IMR-90 (cell line): Measurements from ENCODE around the gene CRACDL. TPM values are rescaled to one million over a fixed set of nuclear protein-coding genes. Genes with fewer than 3 reads are reported as not detected.

Experiments
- ATAC-seq: fragments of 200-7000 bp; cut with Tn5 transposase; 2 replicates; pipeline ENCODE4 v1.9.1; 2020; ENCODE audit warnings: low read depth, mild to moderate bottlenecking, moderate library complexity
- BruUV-seq: library from RNA; stranded (reverse); fragments of 400-500 nt; replicated peaks from 2 replicates; lab custom pipeline; 2021; lab: Mats Ljungman, UMichigan
- CTCF ChIA-PET: fragments of 300-600 bp; formaldehyde crosslinking; extraction: SDS; loops from one replicate; lab custom pipeline; 2021; ENCODE audit warnings: antibody characterized with exemption; lab: Yijun Ruan, JAX
- POLR2A ChIA-PET: fragments of 300-600 bp; sonication (Branson Sonifier 250); formaldehyde crosslinking; loops from one replicate; lab custom pipeline; 2022; ENCODE audit warnings: antibody characterized with exemption; ENCODE audit not compliant: unreplicated experiment; lab: Charles Lee
- DNase-seq: peaks from one replicate; pipeline ENCODE4 v3.0.0; 2013
- H2AFZ ChIP-seq: replicated peaks from 2 replicates; pipeline ENCODE3; 2013; ENCODE audit warnings: low read length, mild to moderate bottlenecking; ENCODE audit not compliant: poor library complexity
- H2AK5ac ChIP-seq: 2 replicates; pipeline ENCODE4 v1.6.1; 2013; ENCODE audit warnings: low read depth, low read length, inconsistent platforms
- H2AK9ac ChIP-seq: replicated peaks from 2 replicates; pipeline ENCODE3; 2013; ENCODE audit warnings: mild to moderate bottlenecking, low read depth, low read length, moderate library complexity; ENCODE audit not compliant: poor library complexity
- H2BK120ac ChIP-seq: 2 replicates; pipeline ENCODE4 v1.6.1; 2013; ENCODE audit warnings: low read depth, low read length, inconsistent platforms
- H2BK15ac ChIP-seq: 3 replicates; pipeline ENCODE4 v1.6.1; 2013; ENCODE audit warnings: low read depth, low read length, inconsistent platforms
- H2BK20ac ChIP-seq: 2 replicates; pipeline ENCODE4 v1.6.1; 2013; ENCODE audit warnings: low read depth, mild to moderate bottlenecking, inconsistent platforms, low read length, moderate library complexity
- H2BK5ac ChIP-seq: 2 replicates; pipeline ENCODE4 v1.6.1; 2013; ENCODE audit warnings: mild to moderate bottlenecking, low read depth, low read length, inconsistent platforms; ENCODE audit not compliant: poor library complexity, severe bottlenecking
- H3K14ac ChIP-seq: replicated peaks from 2 replicates; pipeline ENCODE4 v1.6.1; 2013; ENCODE audit warnings: low read depth, low read length, inconsistent platforms
- H3K18ac ChIP-seq: 2 replicates; pipeline ENCODE4 v1.6.1; 2013; ENCODE audit warnings: low read depth, low read length, control low read depth
- H3K23ac ChIP-seq: 2 replicates; pipeline ENCODE4 v1.6.1; 2013; ENCODE audit warnings: low read depth, low read length, inconsistent platforms
- H3K27ac ChIP-seq: 2 replicates; pipeline ENCODE4 v1.5.1; 2013; ENCODE audit warnings: mild to moderate bottlenecking, control low read depth, low read length; ENCODE audit not compliant: insufficient read depth
- H3K27me3 ChIP-seq: 2 replicates; pipeline ENCODE4 v1.6.1; 2013; ENCODE audit warnings: low read length; ENCODE audit not compliant: control insufficient read depth, insufficient read depth
- H3K36me3 ChIP-seq: 2 replicates; pipeline ENCODE4 v1.6.1; 2013; ENCODE audit warnings: low read length, mixed read lengths; ENCODE audit not compliant: control insufficient read depth, insufficient read depth
- H3K4ac ChIP-seq: 2 replicates; pipeline ENCODE4 v1.6.1; 2013; ENCODE audit warnings: low read depth, low read length, inconsistent platforms
- H3K4me1 ChIP-seq: 2 replicates; pipeline ENCODE4 v1.6.1; 2013; ENCODE audit warnings: low read length, mixed read lengths; ENCODE audit not compliant: control insufficient read depth, insufficient read depth
- H3K4me2 ChIP-seq: 2 replicates; pipeline ENCODE4 v1.6.1; 2013; ENCODE audit warnings: low read depth, mild to moderate bottlenecking, control low read depth, low read length, moderate library complexity
- H3K4me3 ChIP-seq: 2 replicates; pipeline ENCODE4 v1.5.1; 2013; ENCODE audit warnings: low read depth, mild to moderate bottlenecking, control low read depth, low read length, moderate library complexity; ENCODE audit not compliant: insufficient read depth
- H3K56ac ChIP-seq: 2 replicates; pipeline ENCODE4 v1.6.1; 2013; ENCODE audit warnings: low read length, inconsistent platforms; ENCODE audit not compliant: insufficient read depth; ENCODE audit errors: extremely low read depth
- H3K79me1 ChIP-seq, 2 experiments: 2 replicates each; pipeline ENCODE4 v1.6.1; 2013; ENCODE audit warnings: low read length in 2 of 2, inconsistent platforms in 1 of 2, low read depth in 1 of 2
- H3K9ac ChIP-seq: 2 replicates; pipeline ENCODE4 v1.6.1; 2013; ENCODE audit warnings: low read depth, low read length, control low read depth
- H3K9me1 ChIP-seq: 2 replicates; pipeline ENCODE4 v1.6.1; 2013; ENCODE audit warnings: low read length, inconsistent platforms; ENCODE audit not compliant: insufficient read depth
- H3K9me3 ChIP-seq: 2 replicates; pipeline ENCODE4 v1.6.1; 2013; ENCODE audit warnings: low read length; ENCODE audit not compliant: control insufficient read depth, insufficient read depth
- H4K20me1 ChIP-seq: 2 replicates; pipeline ENCODE4 v1.6.1; 2013; ENCODE audit warnings: low read length, inconsistent platforms; ENCODE audit not compliant: insufficient read depth
- H4K5ac ChIP-seq: 2 replicates; pipeline ENCODE4 v1.6.1; 2013; ENCODE audit warnings: mild to moderate bottlenecking, low read depth, low read length, control low read depth
- H4K8ac ChIP-seq, 2 experiments: 2 replicates each; pipeline ENCODE4 v1.6.1; 2013; ENCODE audit warnings: low read depth in 2 of 2, low read length in 2 of 2, control low read depth in 1 of 2, inconsistent platforms in 1 of 2
- H4K91ac ChIP-seq: 2 replicates; pipeline ENCODE4 v1.6.1; 2013; ENCODE audit warnings: low read depth, low read length, inconsistent platforms; ENCODE audit not compliant: insufficient read depth
- BHLHE40 ChIP-seq: fragments of 150-350 bp; IDR thresholded peaks from 2 replicates; pipeline ENCODE4 v1.6.1; 2016; ENCODE audit warnings: mild to moderate bottlenecking, low read depth, low read length
- CEBPB ChIP-seq: IDR thresholded peaks from 2 replicates; pipeline ENCODE4 v1.6.1; 2012; ENCODE audit warnings: low read depth, low read length, improper control_type of control experiment
- CHD1 ChIP-seq: IDR thresholded peaks from 2 replicates; pipeline ENCODE4 v1.6.1; 2012; ENCODE audit warnings: low read depth, low read length, improper control_type of control experiment
- CTCF ChIP-seq: conservative IDR thresholded peaks from 2 replicates; pipeline ENCODE4 v1.5.1; 2012; ENCODE audit warnings: mild to moderate bottlenecking, low read depth, low read length, improper control_type of control experiment
- FOS ChIP-seq: fragments of 150-350 bp; IDR thresholded peaks from 2 replicates; pipeline ENCODE4 v1.6.1; 2016; ENCODE audit warnings: low read depth, low read length
- MAFK ChIP-seq: IDR thresholded peaks from 2 replicates; pipeline ENCODE4 v1.6.1; 2012; ENCODE audit warnings: low read depth, low read length, improper control_type of control experiment
- MAZ ChIP-seq: IDR thresholded peaks from 2 replicates; pipeline ENCODE4 v1.6.1; 2012; ENCODE audit warnings: low read depth, mild to moderate bottlenecking, low read length, improper control_type of control experiment, moderate library complexity, borderline replicate concordance
- MXI1 ChIP-seq: IDR thresholded peaks from 2 replicates; pipeline ENCODE4 v1.6.1; 2012; ENCODE audit warnings: low read depth, mild to moderate bottlenecking, low read length, moderate library complexity, borderline replicate concordance
- POLR2A ChIP-seq: IDR thresholded peaks from 2 replicates; pipeline ENCODE4 v1.6.1; 2012; ENCODE audit warnings: mild to moderate bottlenecking, low read depth, low read length
- RAD21 ChIP-seq: IDR thresholded peaks from 2 replicates; pipeline ENCODE4 v1.6.1; 2012; ENCODE audit warnings: low read length, improper control_type of control experiment
- RFX5 ChIP-seq: IDR thresholded peaks from 2 replicates; pipeline ENCODE4 v1.8.0; 2012; ENCODE audit warnings: low read depth, mild to moderate bottlenecking, low read length, moderate library complexity
- SMC3 ChIP-seq: fragments of 150-350 bp; IDR thresholded peaks from 2 replicates; pipeline ENCODE4 v1.6.1; 2016; ENCODE audit warnings: low read depth, mild to moderate bottlenecking, antibody characterized with exemption, low read length, moderate library complexity
- USF2 ChIP-seq: fragments of 150-350 bp; IDR thresholded peaks from 2 replicates; pipeline ENCODE4 v1.6.1; 2017; ENCODE audit warnings: mild to moderate bottlenecking, antibody characterized with exemption, low read length, low read depth
- WGBS, 2 experiments: methylation state at CpG; one replicate each; pipeline versions ENCODE4 v1.1.5 to v1.1.7; 2013; ENCODE audit warnings: missing lambda C conversion rate in 2 of 2; ENCODE audit not compliant: insufficient read length in 1 of 2; ENCODE audit errors: extremely low coverage in 2 of 2; 5-methylcytosine and 5-hydroxymethylcytosine counted together
- dilution Hi-C: fragments of 300-500 bp; cut with HindIII; formaldehyde crosslinking; loops from one replicate; pipeline ENCODE4 v1.14.3; 2018; ENCODE audit warnings: low sequenced_read_pairs; ENCODE audit not compliant: unreplicated experiment
- in situ Hi-C: fragments of 300-500 bp; cut with MboI; formaldehyde crosslinking; loops from 3 replicates; pipeline ENCODE4 v1.14.3; 2019; ENCODE audit warnings: low sequenced_read_pairs, inconsistent platforms, mixed read lengths
- intact Hi-C: fragments of 100-400 bp; cut with micrococcal nuclease; formaldehyde crosslinking; loops from 2 replicates; pipeline ENCODE4 v1.10.0; 2022
- polyA plus RNA-seq, 3 experiments: library from polyadenylated mRNA; depleted of rRNA; stranded (reverse); fragments of >200 nt; gene quantifications; 2 replicates each; pipeline ENCODE4 v1.2.3, GENCODE V29; 2012; ENCODE audit warnings: low replicate concordance in 1 of 3
- total RNA-seq: library from RNA; depleted of rRNA; stranded (reverse); fragments of >200 nt; gene quantifications from 2 replicates; pipeline ENCODE4 v1.2.3, GENCODE V29; 2012

CRACDL gene
- total and polyA plus RNA-seq, 2 of the 4 experiments (the other 2 are of a cell fraction) = not detected

- ATAC-seq = no peak
- no peaks in the 10 kb centered on the region; the same call in 1 of the 2 replicates for H3K27me3 ChIP-seq
- 0 out of 2 replicates have a peak, but pooled peaks cover 4% of the 10 kb centered on the region for H3K9me3 ChIP-seq
- no peak overlapping the region for H3K27ac ChIP-seq
- H3K79me1 ChIP-seq = no peaks in the 10 kb centered on the region
- H3K9me1 ChIP-seq = no peaks in the 10 kb centered on the region
- no peaks in the 10 kb centered on the region; the same call in 1 of the 2 replicates for H4K20me1 ChIP-seq
- H2BK15ac ChIP-seq = no peak overlapping the region
- TF ChIP-seq FOS (no peak), BHLHE40 (no peak), RFX5 (no peak), POLR2A (no peak), CEBPB (no peak), SMC3 (no peak), MAZ (no peak), MAFK (no peak), MXI1 (no peak), CTCF (no peak), USF2 (no peak), RAD21 (no peak), CHD1 (no peak)
- dilution Hi-C loops = no loop called here
- H3K4ac ChIP-seq = no peak overlapping the region
- H3K9ac ChIP-seq = no peak overlapping the region
- no peak overlapping the region for H2BK20ac ChIP-seq
- H2AFZ ChIP-seq = no peak overlapping the region
- no peak overlapping the region for H4K91ac ChIP-seq
- H3K18ac ChIP-seq = no peak overlapping the region
- H4K8ac ChIP-seq = no peak overlapping the region
- no peak overlapping the region for H3K56ac ChIP-seq
- no CpG with 5 or more reads among the region's 2 CpGs for WGBS, 2 experiments
- H3K23ac ChIP-seq = no peak overlapping the region
- BruUV-seq = no TSS peak
- ChIA-PET POLR2A (no interaction called here), CTCF (no interaction called here)
- no peak for DNase-seq
- H3K4me1 ChIP-seq = no peaks in the 10 kb centered on the region
- no peak overlapping the region for H2AK9ac ChIP-seq
- no peak overlapping the region for H3K4me3 ChIP-seq
- H2AK5ac ChIP-seq = no peak overlapping the region
- H3K4me2 ChIP-seq = no peak overlapping the region
- H3K36me3 ChIP-seq = no peaks in the 10 kb centered on the region
- H3K14ac ChIP-seq = no peak overlapping the region
- in situ Hi-C loops = no loop called here
- H2BK120ac ChIP-seq = no peak overlapping the region
- no peak overlapping the region for H4K5ac ChIP-seq
- intact Hi-C loops = no loop called here
- H2BK5ac ChIP-seq = no peak overlapping the region
These were observed 49.9 kb downstream of the CRACDL start for GRCh38 chr2:98886066-98886554.
